Hypothalamus (tissue), 51 donors: ENCODE results near the gene XCL1.

Experiments
- DNase-seq, 51 donors: peaks; one replicate each; lab custom pipeline; 2025; lab: John Stamatoyannopoulos, UW

Gene XCL1

DNA sequence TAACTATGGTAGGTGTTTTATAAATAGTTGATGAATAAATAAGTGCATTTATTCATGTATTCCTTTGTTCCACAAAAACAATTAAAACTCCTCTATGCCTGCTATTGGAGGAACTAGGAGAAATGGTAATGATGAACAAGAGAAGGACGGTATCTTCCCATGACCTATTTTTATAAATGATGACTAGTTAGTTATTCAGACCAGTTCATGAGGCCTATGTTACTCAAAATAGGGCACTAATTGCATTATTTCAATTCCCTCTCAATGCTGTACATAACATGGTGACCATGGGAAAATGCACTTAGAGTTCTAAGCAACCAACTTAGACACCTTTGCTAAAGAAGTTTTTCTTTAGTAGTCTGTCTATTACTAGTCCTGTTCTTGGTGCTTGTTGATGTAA, 53.1 kb downstream of the XCL1 start:
- no peak for DNase-seq
